ENCODE data around the gene DNM2.

- TF ChIP-seq CTCF (IDR thresholded peaks at IDR 0.05; ENCODE audit: low read depth, low read length) (no peak), EZH2phosphoT487 (IDR thresholded peaks at IDR 0.05; ENCODE audit: low read depth) (no peak)
Observed at GRCh38 chr19:10744253-10744798, 26.4 kb downstream of the DNM2 start.

Data from OCI-LY3 (cell line).